HL-60/S4 treated with phorbol 12-myristate 13-acetate at 8.2 ng/mL for 4 days and 3 days (cell line): ENCODE results near the gene DAPP1.
"Not testable (repeated sequence)": the region's sequence is repeated elsewhere in the genome, so short reads cannot be mapped to it uniquely, and the experiment has no call there.

Experiments
- in situ Hi-C: fragments of 300-500 bp; cut with MboI; formaldehyde crosslinking; loops from 2 replicates; pipeline ENCODE4 v1.15.0; 2022; ENCODE audit warnings: low sequenced_read_pairs

The DAPP1 gene

GRCh38 chr4:99816545-99817308 is at the start of gene DAPP1:
DAPP1 (plus strand) TSS chr4:99816827; CDS start chr4:99816914, 87 bp downstream.
- in situ Hi-C loops = loop anchor here (10.0 to 25.0 kb wide), 2 partner anchors 58 to 254 kb away; partner anchors contain the start of genes MTTP and TRMT10A

GRCh38 chr4:99770842-99771241 is 45.8 kb upstream of the DAPP1 start:
- in situ Hi-C loops = not testable (repeated sequence)

GRCh38 chr4:99783940-99784339 is 32.7 kb upstream of the DAPP1 start:
- in situ Hi-C loops = no loop called here

- in situ Hi-C loops = no loop called here
These were observed 31.8 kb upstream of the DAPP1 start for GRCh38 chr4:99784842-99785241.

GRCh38 chr4:99790796-99791617 is 25.6 kb upstream of the DAPP1 start:
- in situ Hi-C loops = no loop called here

- in situ Hi-C loops = loop anchor here (25.0 kb wide), 1 partner anchor 238 kb away; the partner anchor contains the start of genes MTTP and TRMT10A
These were observed 16.2 kb upstream of the DAPP1 start for GRCh38 chr4:99800332-99801004.

GRCh38 chr4:99801005-99801699 is 15.5 kb upstream of the DAPP1 start:
- in situ Hi-C loops = loop anchor here (25.0 kb wide), 1 partner anchor 239 kb away; the partner anchor contains the start of genes MTTP and TRMT10A

- in situ Hi-C loops = loop anchor here (25.0 kb wide), 1 partner anchor 241 kb away; the partner anchor contains the start of genes MTTP and TRMT10A
These were observed 13.0 kb upstream of the DAPP1 start for GRCh38 chr4:99803566-99804101.

- in situ Hi-C loops = loop anchor here (25.0 kb wide), 1 partner anchor 244 kb away; the partner anchor contains the start of genes MTTP and TRMT10A
These were observed 10.1 kb upstream of the DAPP1 start for GRCh38 chr4:99806545-99806944.

GRCh38 chr4:99807666-99808065 is 9.0 kb upstream of the DAPP1 start:
- in situ Hi-C loops = loop anchor here (25.0 kb wide), 1 partner anchor 245 kb away; the partner anchor contains the start of genes MTTP and TRMT10A

- in situ Hi-C loops = loop anchor here (25.0 kb wide), 1 partner anchor 246 kb away; the partner anchor contains the start of genes MTTP and TRMT10A
These were observed 8.3 kb upstream of the DAPP1 start for GRCh38 chr4:99808260-99808857.

GRCh38 chr4:99809326-99809725 is 7.3 kb upstream of the DAPP1 start:
- in situ Hi-C loops = loop anchor here (25.0 kb wide), 1 partner anchor 247 kb away; the partner anchor contains the start of genes MTTP and TRMT10A

GRCh38 chr4:99810536-99810935 is 6.1 kb upstream of the DAPP1 start:
- in situ Hi-C loops = loop anchor here (10.0 to 25.0 kb wide), 2 partner anchors 64 to 248 kb away; partner anchors contain the start of genes MTTP and TRMT10A

- in situ Hi-C loops = loop anchor here (10.0 to 25.0 kb wide), 2 partner anchors 64 to 249 kb away; partner anchors contain the start of genes MTTP and TRMT10A
These were observed 5.5 kb upstream of the DAPP1 start for GRCh38 chr4:99811117-99811516.

GRCh38 chr4:99811850-99812249 is 4.8 kb upstream of the DAPP1 start:
- in situ Hi-C loops = loop anchor here (10.0 to 25.0 kb wide), 2 partner anchors 63 to 250 kb away; partner anchors contain the start of genes MTTP and TRMT10A

- in situ Hi-C loops = loop anchor here (10.0 to 25.0 kb wide), 2 partner anchors 59 to 253 kb away; partner anchors contain the start of genes MTTP and TRMT10A
These were observed 1.0 kb upstream of the DAPP1 start for GRCh38 chr4:99815597-99816011.

GRCh38 chr4:99817309-99817890 is 773 bp downstream of the DAPP1 start:
- in situ Hi-C loops = loop anchor here (10.0 to 25.0 kb wide), 2 partner anchors 57 to 255 kb away; partner anchors contain the start of genes MTTP and TRMT10A

- in situ Hi-C loops = loop anchor here (10.0 to 25.0 kb wide), 2 partner anchors 56 to 256 kb away; partner anchors contain the start of genes MTTP and TRMT10A
These were observed 2.0 kb downstream of the DAPP1 start for GRCh38 chr4:99818661-99819060.
